IPS-18c (cell line): ENCODE results near the gene TNPO1.
A peak's percentile ranks its signal among the peaks of the same experiment; 100 is the strongest.

Source experiments
- H3K4me3 ChIP-seq: 2 replicates; pipeline ENCODE4 v1.7.0; 2013; ENCODE audit warnings: low read depth, mild to moderate bottlenecking, low read length, moderate library complexity; ENCODE audit not compliant: insufficient read depth
- H3K9me3 ChIP-seq: one replicate; pipeline ENCODE4 v1.6.1; 2013; ENCODE audit warnings: mild to moderate bottlenecking, low read length, moderate library complexity; ENCODE audit not compliant: control insufficient read depth, insufficient read depth

Gene TNPO1

GRCh38 chr5:72814864-72815263, 1.6 kb upstream of the TNPO1 start:
- Histone ChIP-seq H3K4me3 (no peak overlapping the region), H3K9me3 (no peaks in the 10 kb centered on the region)

GRCh38 chr5:72815580-72816283, 729 bp upstream of the TNPO1 start:
- Histone ChIP-seq H3K4me3 (peak overlapping the region; percentile 78; the same call in 1 of the 2 replicates), H3K9me3 (no peaks in the 10 kb centered on the region)

- H3K9me3 ChIP-seq, result no peaks in the 10 kb centered on the region
- H3K4me3 ChIP-seq, result peak overlapping the region; percentile 78
These were observed 618 bp downstream of the TNPO1 start for GRCh38 chr5:72817076-72817481.

GRCh38 chr5:72817671-72818266, 1.3 kb downstream of the TNPO1 start:
- Histone ChIP-seq H3K4me3 (peak overlapping the region; percentile 78; the same call in 1 of the 2 replicates), H3K9me3 (no peaks in the 10 kb centered on the region)

GRCh38 chr5:72818866-72819534, 2.5 kb downstream of the TNPO1 start:
- H3K9me3 ChIP-seq, result no peaks in the 10 kb centered on the region
- H3K4me3 ChIP-seq, result no peak overlapping the region

GRCh38 chr5:72821776-72822175, 5.3 kb downstream of the TNPO1 start:
- Histone ChIP-seq H3K4me3 (no peak overlapping the region), H3K9me3 (no peaks in the 10 kb centered on the region)

GRCh38 chr5:72822944-72823343, 6.5 kb downstream of the TNPO1 start:
- no peak overlapping the region for H3K4me3 ChIP-seq
- no peaks in the 10 kb centered on the region for H3K9me3 ChIP-seq

- H3K4me3 ChIP-seq, result no peak overlapping the region
- no peaks in the 10 kb centered on the region for H3K9me3 ChIP-seq
These were observed 13.2 kb downstream of the TNPO1 start for GRCh38 chr5:72829707-72830106.

- Histone ChIP-seq H3K9me3 (no peaks in the 10 kb centered on the region), H3K4me3 (no peak overlapping the region)
These were observed 13.9 kb downstream of the TNPO1 start for GRCh38 chr5:72830362-72830761.

- Histone ChIP-seq H3K9me3 (no peaks in the 10 kb centered on the region), H3K4me3 (no peak overlapping the region)
These were observed 15.2 kb downstream of the TNPO1 start for GRCh38 chr5:72831685-72832084.

- Histone ChIP-seq H3K9me3 (no peaks in the 10 kb centered on the region), H3K4me3 (no peak overlapping the region)
These were observed 18.5 kb downstream of the TNPO1 start for GRCh38 chr5:72834924-72835323.

- no peak overlapping the region for H3K4me3 ChIP-seq
- H3K9me3 ChIP-seq, result no peaks in the 10 kb centered on the region
These were observed 19.2 kb downstream of the TNPO1 start for GRCh38 chr5:72835633-72836032.

GRCh38 chr5:72836810-72837209, 20.3 kb downstream of the TNPO1 start:
- Histone ChIP-seq H3K4me3 (no peak overlapping the region), H3K9me3 (no peaks in the 10 kb centered on the region)

GRCh38 chr5:72837524-72838096, 21.1 kb downstream of the TNPO1 start:
- no peaks in the 10 kb centered on the region for H3K9me3 ChIP-seq
- H3K4me3 ChIP-seq, result no peak overlapping the region

GRCh38 chr5:72840041-72840440, 23.6 kb downstream of the TNPO1 start:
- H3K4me3 ChIP-seq, result no peak overlapping the region
- no peaks in the 10 kb centered on the region for H3K9me3 ChIP-seq

- Histone ChIP-seq H3K4me3 (no peak overlapping the region), H3K9me3 (no peaks in the 10 kb centered on the region)
These were observed 25.5 kb downstream of the TNPO1 start for GRCh38 chr5:72841756-72842535.

- H3K9me3 ChIP-seq, result no peaks in the 10 kb centered on the region
- H3K4me3 ChIP-seq, result no peak overlapping the region
These were observed 26.4 kb downstream of the TNPO1 start for GRCh38 chr5:72842816-72843215.
